Motor neuron (in vitro differentiated cells): ENCODE data around the gene MFN1. TPM values are rescaled to one million over a fixed set of nuclear protein-coding genes. Genes with fewer than 3 reads are reported as not detected.

Experiments
- total RNA-seq, 8 experiments: library from RNA; unstranded; fragments of 300-600 nt; gene quantifications; 2 replicates each; pipeline versions ENCODE4 v1.2.3 to v1.2.4, GENCODE V29; 2022

MFN1 gene
- total RNA-seq, 8 experiments from 2014 or later, result 19.2 to 44.2 (median 36.3) TPM

Other genes starting within 250 kb of the MFN1 start
- gene PIK3CA, start 199.4 kb upstream of the MFN1 start, total RNA-seq, result 10 to 100 TPM; 13.4 to 21.7 (median 16.1) TPM
- 1 to 10 TPM; 1.4 to 3.4 (median 2.3) TPM for gene KCNMB3, start 96.6 kb upstream of the MFN1 start, total RNA-seq
- 10 to 100 TPM; 22.5 to 49.8 (median 33.8) TPM for gene ZNF639, start 24.7 kb upstream of the MFN1 start, total RNA-seq
- 10 to 100 TPM in 5 of 8 experiments, 1 to 10 TPM in 3; 5.4 to 55.4 (median 12.8) TPM for gene GNB4, start 103.8 kb downstream of the MFN1 start, total RNA-seq
- 100 to 1,000 TPM in 1 of 8 experiments, 10 to 100 TPM in 7; 30.2 to 104 (median 51.0) TPM for gene ACTL6A, start 215.2 kb downstream of the MFN1 start, total RNA-seq